HG03108 (cell line): ENCODE data around the gene ARMH4.

Source experiments
- ATAC-seq: cut with Tn5 transposase; IDR thresholded peaks from one replicate; pipeline ENCODE4 v1.9.1; 2021; ENCODE audit warnings: moderate library complexity; ENCODE audit not compliant: unreplicated experiment

ARMH4 gene

GRCh38 chr14:57974896-57975295 lies 177.1 kb downstream of the ARMH4 start:
- no peak for ATAC-seq

- ATAC-seq = no peak
Measured at GRCh38 chr14:57970594-57970993, 181.4 kb downstream of the ARMH4 start.

GRCh38 chr14:57970175-57970574 lies 181.8 kb downstream of the ARMH4 start:
- no peak for ATAC-seq

- no peak for ATAC-seq
Measured at GRCh38 chr14:57963071-57963470, 188.9 kb downstream of the ARMH4 start.

GRCh38 chr14:57962325-57963035 lies 189.5 kb downstream of the ARMH4 start:
- ATAC-seq = no peak

- ATAC-seq = no peak
Measured at GRCh38 chr14:57961786-57962060, 190.3 kb downstream of the ARMH4 start.

- no peak for ATAC-seq
Measured at GRCh38 chr14:57960946-57961785, 190.8 kb downstream of the ARMH4 start.

GRCh38 chr14:57957441-57957840 lies 194.6 kb downstream of the ARMH4 start:
- no peak for ATAC-seq
